Uterus (tissue), 2 donors: ENCODE results near the gene AHI1.

Experiments used
- POLR2A ChIP-seq, 2 donors: fragments of 450-650 bp; IDR thresholded peaks; one replicate each; pipeline ENCODE4 v1.6.1; 2016; ENCODE audit warnings: antibody characterized with exemption in 2 of 2, mild to moderate bottlenecking in 1 of 2, moderate library complexity in 1 of 2
- TF ChIP-seq, protein P1 (sequence below), 4 experiments: fragments of 200-600 bp in 2 of 4; fragments of 450-650 bp in 2 of 4; sonication (generic) in 2 of 4; IDR thresholded peaks; one replicate each; pipeline ENCODE4 v1.5.1; 2016 to 2019; ENCODE audit warnings: antibody characterized with exemption in 4 of 4, mild to moderate bottlenecking in 2 of 4, moderate library complexity in 1 of 4

- TF ChIP-seq, protein P1, sequence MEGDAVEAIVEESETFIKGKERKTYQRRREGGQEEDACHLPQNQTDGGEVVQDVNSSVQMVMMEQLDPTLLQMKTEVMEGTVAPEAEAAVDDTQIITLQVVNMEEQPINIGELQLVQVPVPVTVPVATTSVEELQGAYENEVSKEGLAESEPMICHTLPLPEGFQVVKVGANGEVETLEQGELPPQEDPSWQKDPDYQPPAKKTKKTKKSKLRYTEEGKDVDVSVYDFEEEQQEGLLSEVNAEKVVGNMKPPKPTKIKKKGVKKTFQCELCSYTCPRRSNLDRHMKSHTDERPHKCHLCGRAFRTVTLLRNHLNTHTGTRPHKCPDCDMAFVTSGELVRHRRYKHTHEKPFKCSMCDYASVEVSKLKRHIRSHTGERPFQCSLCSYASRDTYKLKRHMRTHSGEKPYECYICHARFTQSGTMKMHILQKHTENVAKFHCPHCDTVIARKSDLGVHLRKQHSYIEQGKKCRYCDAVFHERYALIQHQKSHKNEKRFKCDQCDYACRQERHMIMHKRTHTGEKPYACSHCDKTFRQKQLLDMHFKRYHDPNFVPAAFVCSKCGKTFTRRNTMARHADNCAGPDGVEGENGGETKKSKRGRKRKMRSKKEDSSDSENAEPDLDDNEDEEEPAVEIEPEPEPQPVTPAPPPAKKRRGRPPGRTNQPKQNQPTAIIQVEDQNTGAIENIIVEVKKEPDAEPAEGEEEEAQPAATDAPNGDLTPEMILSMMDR (IDR thresholded peaks at IDR 0.05) = no peak
- no peak for TF ChIP-seq POLR2A (IDR thresholded peaks at IDR 0.05)
These were observed 86.2 kb downstream of the AHI1 start for GRCh38 chr6:135411339-135411738.
